Nephron progenitor cell (in vitro differentiated cells): ENCODE results near the gene MAP3K7CL.

Source experiments
- DNase-seq: peaks from one replicate; pipeline ENCODE4 v3.0.0; 2021
- H3K27ac Mint-ChIP-seq: 2 replicates; pipeline ENCODE4 v1.8.0; 2021; ENCODE audit warnings: mild to moderate bottlenecking, moderate library complexity, mixed read lengths
- H3K27me3 Mint-ChIP-seq: 2 replicates; pipeline ENCODE4 v1.8.0; 2021; ENCODE audit warnings: mild to moderate bottlenecking, low read depth, mixed read lengths; ENCODE audit not compliant: poor library complexity
- H3K36me3 Mint-ChIP-seq: 2 replicates; pipeline ENCODE4 v1.8.0; 2021; ENCODE audit warnings: low read depth, mixed read lengths
- H3K4me1 Mint-ChIP-seq: 2 replicates; pipeline ENCODE4 v1.8.0; 2021; ENCODE audit warnings: mixed read lengths
- H3K4me3 Mint-ChIP-seq: 2 replicates; pipeline ENCODE4 v1.8.0; 2021; ENCODE audit warnings: mild to moderate bottlenecking, moderate library complexity, mixed read lengths
- H3K9me3 Mint-ChIP-seq: 2 replicates; pipeline ENCODE4 v1.8.0; 2021; ENCODE audit warnings: mild to moderate bottlenecking, moderate library complexity, mixed read lengths
- CTCF ChIP-seq: fragments of 200-600 bp; sonication (generic); IDR thresholded peaks from 2 replicates; pipeline ENCODE4 v1.5.0; 2021; ENCODE audit warnings: antibody characterized with exemption

MAP3K7CL gene

GRCh38 chr21:29205988-29206387, 75.5 kb downstream of the MAP3K7CL start:
- H3K4me1 Mint-ChIP-seq, result no peaks in the 10 kb centered on the region
- H3K36me3 Mint-ChIP-seq, result no peaks in the 10 kb centered on the region
- no peak overlapping the region for H3K27ac Mint-ChIP-seq
- peaks cover 14% of the 10 kb centered on the region for H3K9me3 Mint-ChIP-seq
- no peak overlapping the region for H3K4me3 Mint-ChIP-seq
- TF ChIP-seq CTCF, result no peak
- no peaks in the 10 kb centered on the region for H3K27me3 Mint-ChIP-seq
- DNase-seq, result no peak

GRCh38 chr21:29206445-29206844, 76.0 kb downstream of the MAP3K7CL start:
- no peak overlapping the region for H3K4me3 Mint-ChIP-seq
- peaks cover 9% of the 10 kb centered on the region for H3K9me3 Mint-ChIP-seq
- H3K4me1 Mint-ChIP-seq, result no peaks in the 10 kb centered on the region
- H3K36me3 Mint-ChIP-seq, result no peaks in the 10 kb centered on the region
- no peak overlapping the region for H3K27ac Mint-ChIP-seq
- no peaks in the 10 kb centered on the region for H3K27me3 Mint-ChIP-seq
- no peak for TF ChIP-seq CTCF
- no peak for DNase-seq

GRCh38 chr21:29207201-29207600, 76.8 kb downstream of the MAP3K7CL start:
- peaks cover 2% of the 10 kb centered on the region for H3K9me3 Mint-ChIP-seq
- H3K27me3 Mint-ChIP-seq, result no peaks in the 10 kb centered on the region
- no peak for DNase-seq
- no peak overlapping the region for H3K4me3 Mint-ChIP-seq
- no peaks in the 10 kb centered on the region for H3K36me3 Mint-ChIP-seq
- H3K27ac Mint-ChIP-seq, result no peak overlapping the region
- no peaks in the 10 kb centered on the region for H3K4me1 Mint-ChIP-seq
- no peak for TF ChIP-seq CTCF

GRCh38 chr21:29208044-29208681, 77.7 kb downstream of the MAP3K7CL start:
- Mint-ChIP-seq H3K4me3 (no peak overlapping the region), H3K9me3 (no peaks in the 10 kb centered on the region), H3K4me1 (no peaks in the 10 kb centered on the region), H3K27me3 (no peaks in the 10 kb centered on the region), H3K27ac (no peak overlapping the region), H3K36me3 (no peaks in the 10 kb centered on the region)
- TF ChIP-seq CTCF, result no peak
- no peak for DNase-seq

GRCh38 chr21:29208682-29209059, 78.2 kb downstream of the MAP3K7CL start:
- no peak overlapping the region for H3K27ac Mint-ChIP-seq
- H3K9me3 Mint-ChIP-seq, result no peaks in the 10 kb centered on the region
- no peaks in the 10 kb centered on the region for H3K36me3 Mint-ChIP-seq
- H3K4me3 Mint-ChIP-seq, result no peak overlapping the region
- no peak for TF ChIP-seq CTCF
- H3K27me3 Mint-ChIP-seq, result no peaks in the 10 kb centered on the region
- no peaks in the 10 kb centered on the region for H3K4me1 Mint-ChIP-seq
- DNase-seq, result no peak

- H3K4me1 Mint-ChIP-seq, result no peaks in the 10 kb centered on the region
- H3K9me3 Mint-ChIP-seq, result no peaks in the 10 kb centered on the region
- no peak for DNase-seq
- H3K27me3 Mint-ChIP-seq, result no peaks in the 10 kb centered on the region
- no peak overlapping the region for H3K27ac Mint-ChIP-seq
- H3K4me3 Mint-ChIP-seq, result no peak overlapping the region
- H3K36me3 Mint-ChIP-seq, result no peaks in the 10 kb centered on the region
- TF ChIP-seq CTCF, result no peak
Observed at GRCh38 chr21:29209696-29210095, 79.3 kb downstream of the MAP3K7CL start.
